NK-92 (cell line): Measurements from ENCODE around the gene PRSS53.

Experiments used
- DNase-seq: peaks from one replicate; lab custom pipeline; 2025; ENCODE audit not compliant: unreplicated experiment; lab: John Stamatoyannopoulos, UW

The PRSS53 gene

GRCh38 chr16:31055613-31056012 is 33.1 kb downstream of the PRSS53 start:
- DNase-seq: no peak

- DNase-seq: no peak
These were observed 36.6 kb downstream of the PRSS53 start for GRCh38 chr16:31052114-31052513.

- no peak for DNase-seq
These were observed 38.3 kb downstream of the PRSS53 start for GRCh38 chr16:31050280-31051030.

DNA sequence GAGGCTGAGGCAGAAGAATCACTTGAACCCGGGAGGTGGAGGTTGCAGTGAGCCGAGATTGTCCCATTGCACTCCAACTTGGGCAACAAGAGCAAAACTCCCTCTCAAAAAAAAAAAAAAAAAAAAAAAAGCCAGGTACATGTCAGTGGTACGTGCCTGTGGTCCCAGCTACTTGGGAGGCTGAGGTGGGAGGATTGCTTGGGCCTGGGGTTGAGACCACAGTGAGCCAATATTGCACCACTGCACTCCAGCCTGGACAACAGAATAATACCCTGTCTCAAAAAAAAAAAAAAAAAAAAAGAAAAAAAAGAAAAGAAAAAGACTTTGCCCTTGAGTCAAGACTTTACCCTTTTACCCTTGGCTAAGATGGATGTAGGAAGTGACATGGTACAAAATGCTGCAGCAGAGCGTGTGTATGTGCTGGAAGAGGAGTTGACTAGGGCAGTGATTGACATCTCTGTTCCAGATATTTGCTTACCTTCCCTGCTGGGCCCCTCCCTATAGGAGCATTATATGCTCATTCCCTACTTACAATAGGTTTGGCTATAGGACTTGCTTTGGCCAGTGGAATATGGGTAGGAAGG is 44.8 kb downstream of the PRSS53 start:
- no peak for DNase-seq

DNA sequence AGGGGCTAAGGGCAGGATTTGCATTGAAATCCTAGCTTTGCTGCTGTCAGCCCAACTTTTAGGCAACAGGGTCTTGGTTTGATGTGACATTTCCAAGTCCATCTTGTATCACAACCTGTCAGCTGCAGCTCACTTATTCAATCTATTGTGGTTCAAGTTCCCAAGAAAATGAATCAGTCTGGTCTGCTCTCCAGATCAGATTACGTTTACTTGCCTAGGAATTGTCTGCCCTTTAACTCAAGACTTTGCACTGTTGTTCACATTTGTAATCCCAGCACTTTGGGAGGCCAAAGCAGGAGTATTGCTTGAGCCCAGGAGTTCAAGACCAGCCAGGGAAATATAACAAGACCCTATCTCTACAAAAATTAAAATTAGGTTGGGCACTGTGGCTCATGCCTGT is 45.4 kb downstream of the PRSS53 start:
- DNase-seq: no peak

DNA sequence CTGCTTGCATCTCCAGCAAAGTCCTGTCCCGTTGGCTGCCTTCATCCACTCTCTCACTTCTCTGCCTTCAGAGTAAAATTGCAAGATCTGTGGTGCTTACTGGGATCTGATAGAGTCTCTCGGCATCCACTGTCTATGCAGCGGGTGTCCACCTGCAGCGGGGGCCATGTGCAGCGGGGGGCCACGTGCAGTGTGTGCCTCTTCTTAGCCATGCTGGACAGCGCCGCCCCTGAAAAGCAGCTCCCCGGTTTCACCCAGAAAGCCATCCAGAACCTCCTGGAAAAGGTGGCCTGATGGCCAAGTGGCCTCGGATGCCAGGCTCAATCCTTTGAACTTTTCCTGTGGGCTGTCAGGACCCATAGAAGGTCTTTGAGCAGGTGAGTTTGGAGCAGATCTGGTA is 45.9 kb downstream of the PRSS53 start:
- DNase-seq: no peak

DNA sequence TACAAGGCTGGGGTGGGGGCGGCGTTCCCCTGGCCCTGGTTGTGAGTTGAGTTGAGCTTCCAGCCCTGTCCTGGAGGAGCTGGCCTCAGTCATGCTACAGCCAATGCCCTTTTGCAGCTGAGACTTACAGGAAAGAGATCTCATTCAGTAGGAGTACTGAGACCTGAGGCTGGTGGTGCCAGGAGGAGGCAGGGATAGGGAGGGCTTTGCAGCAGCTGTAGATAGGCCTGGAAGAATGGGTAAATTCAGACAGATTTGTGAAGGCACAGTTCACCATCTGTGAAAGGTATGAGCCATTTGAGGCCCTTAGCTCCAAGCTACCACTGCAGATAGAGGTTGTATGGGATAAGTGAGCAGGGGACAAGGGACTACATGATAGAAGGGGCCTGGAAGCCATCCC is 49.8 kb downstream of the PRSS53 start:
- DNase-seq: no peak

- DNase-seq: no peak
These were observed 52.1 kb downstream of the PRSS53 start for GRCh38 chr16:31036691-31037090.

DNA sequence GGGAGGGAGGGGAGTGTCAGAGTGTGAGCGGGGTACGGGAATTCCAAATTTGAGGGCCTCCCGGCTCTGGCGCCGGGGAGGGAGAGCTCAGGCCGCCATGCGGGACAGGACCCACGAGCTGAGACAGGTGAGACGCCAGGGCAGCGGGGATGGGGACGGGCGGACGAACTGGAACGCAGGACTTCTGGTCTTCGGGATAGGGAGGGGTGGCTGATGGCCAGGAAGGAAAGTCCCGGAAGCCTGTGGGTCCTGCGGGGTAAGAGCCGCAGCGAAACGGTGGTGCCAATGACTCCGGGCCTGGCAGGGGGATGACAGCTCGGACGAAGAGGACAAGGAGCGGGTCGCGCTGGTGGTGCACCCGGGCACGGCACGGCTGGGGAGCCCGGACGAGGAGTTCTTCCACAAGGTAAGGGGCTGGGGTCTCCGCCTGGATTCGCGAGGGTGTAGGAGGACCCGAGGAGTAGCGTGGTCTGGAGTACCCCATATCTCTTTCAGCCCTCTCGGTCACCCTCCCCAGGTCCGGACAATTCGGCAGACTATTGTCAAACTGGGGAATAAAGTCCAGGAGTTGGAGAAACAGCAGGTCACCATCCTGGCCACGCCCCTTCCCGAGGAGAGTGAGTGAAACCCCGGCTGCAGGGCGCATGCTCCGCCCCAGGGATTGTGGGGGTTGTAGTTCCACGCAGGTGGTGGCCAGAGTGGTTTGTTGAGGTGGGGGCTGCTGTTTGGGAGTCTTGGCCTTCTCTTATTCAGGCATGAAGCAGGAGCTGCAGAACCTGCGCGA is 54.8 kb downstream of the PRSS53 start:
- peak; percentile 37 for DNase-seq
